Hepatocyte (in vitro differentiated cells): ENCODE data around the gene WNT5B. TPM values are rescaled to one million over a fixed set of nuclear protein-coding genes. Genes with fewer than 3 reads are reported as not detected.

Experiments used
- DNase-seq: peaks from one replicate; pipeline ENCODE4 v3.0.0-alpha.2; 2016; ENCODE audit warnings: low spot score
- H2AFZ ChIP-seq: fragments of 200-600 bp; sonication (generic); 2 replicates; pipeline ENCODE4 v1.6.0; 2016; ENCODE audit warnings: antibody characterized with exemption, mild to moderate bottlenecking
- H3K27ac ChIP-seq: fragments of 200-600 bp; sonication (generic); 2 replicates; pipeline ENCODE4 v1.5.1; 2016; ENCODE audit warnings: mild to moderate bottlenecking
- H3K27me3 ChIP-seq: fragments of 200-600 bp; sonication (generic); 2 replicates; pipeline ENCODE4 v1.6.1; 2016
- H3K36me3 ChIP-seq: fragments of 200-600 bp; sonication (generic); replicated peaks from 2 replicates; pipeline ENCODE4 v1.5.1; 2016; ENCODE audit warnings: low read depth; ENCODE audit not compliant: insufficient read depth
- H3K4me1 ChIP-seq: fragments of 200-600 bp; sonication (generic); 2 replicates; pipeline ENCODE4 v1.5.1; 2016; ENCODE audit warnings: mild to moderate bottlenecking, moderate library complexity; ENCODE audit not compliant: insufficient read depth
- H3K4me2 ChIP-seq: fragments of 200-600 bp; sonication (generic); 2 replicates; pipeline ENCODE4 v1.6.0; 2016
- H3K4me3 ChIP-seq: fragments of 200-600 bp; sonication (generic); 2 replicates; pipeline ENCODE4 v1.5.1; 2016; ENCODE audit warnings: mild to moderate bottlenecking
- H3K79me2 ChIP-seq: fragments of 200-600 bp; sonication (generic); 2 replicates; pipeline ENCODE4 v1.6.0; 2017; ENCODE audit warnings: mild to moderate bottlenecking
- H3K9me2 ChIP-seq: fragments of 200-600 bp; sonication (generic); replicated peaks from 2 replicates; pipeline ENCODE4 v1.6.0; 2017; ENCODE audit warnings: mild to moderate bottlenecking; ENCODE audit not compliant: insufficient read depth
- H3K9me3 ChIP-seq: fragments of 200-600 bp; sonication (generic); 2 replicates; pipeline ENCODE4 v1.5.1; 2016; ENCODE audit warnings: low read depth, mild to moderate bottlenecking
- H4K20me1 ChIP-seq: fragments of 200-600 bp; sonication (generic); 2 replicates; pipeline ENCODE4 v1.6.0; 2016; ENCODE audit warnings: mild to moderate bottlenecking; ENCODE audit not compliant: insufficient read depth, poor library complexity, severe bottlenecking
- EZH2 ChIP-seq: fragments of 200-600 bp; sonication (generic); IDR thresholded peaks from 2 replicates; pipeline ENCODE4 v1.6.1; 2016; ENCODE audit warnings: antibody characterized with exemption, mild to moderate bottlenecking, borderline replicate concordance
- EZH2phosphoT487 ChIP-seq: fragments of 200-600 bp; sonication (generic); IDR thresholded peaks from one replicate; pipeline ENCODE4 v1.6.1; 2018; ENCODE audit warnings: antibody characterized with exemption, mild to moderate bottlenecking, low read depth, moderate library complexity; ENCODE audit not compliant: unreplicated experiment, severe bottlenecking
- WGBS: methylation state at CpG from one replicate; pipeline ENCODE4 v1.1.6; 2016; ENCODE audit warnings: low lambda C conversion rate; ENCODE audit errors: missing lambda C conversion rate; 5-methylcytosine and 5-hydroxymethylcytosine counted together
- polyA plus RNA-seq: library from polyadenylated mRNA; unstranded; fragments of >200 nt; fragmentation: Nextera tagmentation; extraction: Ambion mirVana; gene quantifications from 2 replicates; pipeline ENCODE4 v1.2.1, GENCODE V29; 2016
- total RNA-seq: library from RNA; depleted of rRNA; stranded (reverse); fragments of >200 nt; gene quantifications from 2 replicates; pipeline ENCODE4 v1.2.3, GENCODE V29; 2014
- TF ChIP-seq, protein P1 (sequence below): fragments of 200-600 bp; sonication (generic); IDR thresholded peaks from 2 replicates; pipeline ENCODE4 v1.5.1; 2016; ENCODE audit warnings: antibody characterized with exemption, mild to moderate bottlenecking; ENCODE audit not compliant: poor library complexity

WNT5B gene
- total and polyA plus RNA-seq, 2 experiments from 2014 or later: 16.6 to 35.3 TPM

DNA sequence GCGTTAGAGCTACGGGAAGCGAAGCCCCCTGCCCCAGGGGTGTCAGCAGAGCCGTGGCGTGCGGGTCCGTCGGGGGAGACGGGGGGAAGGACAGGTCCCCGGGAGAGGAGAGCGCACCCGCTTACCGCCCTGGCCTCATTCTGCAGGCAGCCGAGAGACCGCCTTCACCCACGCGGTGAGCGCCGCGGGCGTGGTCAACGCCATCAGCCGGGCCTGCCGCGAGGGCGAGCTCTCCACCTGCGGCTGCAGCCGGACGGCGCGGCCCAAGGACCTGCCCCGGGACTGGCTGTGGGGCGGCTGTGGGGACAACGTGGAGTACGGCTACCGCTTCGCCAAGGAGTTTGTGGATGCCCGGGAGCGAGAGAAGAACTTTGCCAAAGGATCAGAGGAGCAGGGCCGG lies 10.5 kb downstream of the WNT5B start:
- Histone ChIP-seq H2AFZ (no peak overlapping the region), H3K4me1 (peaks cover 10% of the 10 kb centered on the region), H4K20me1 (no peaks in the 10 kb centered on the region), H3K27ac (no peak overlapping the region), H3K4me3 (no peak overlapping the region), H3K9me2 (no peaks in the 10 kb centered on the region), H3K27me3 (no peaks in the 10 kb centered on the region), H3K9me3 (no peaks in the 10 kb centered on the region), H3K4me2 (no peak overlapping the region), H3K79me2 (no peaks in the 10 kb centered on the region), H3K36me3 (no peaks in the 10 kb centered on the region)
- no peak for DNase-seq
- TF ChIP-seq, protein P1, sequence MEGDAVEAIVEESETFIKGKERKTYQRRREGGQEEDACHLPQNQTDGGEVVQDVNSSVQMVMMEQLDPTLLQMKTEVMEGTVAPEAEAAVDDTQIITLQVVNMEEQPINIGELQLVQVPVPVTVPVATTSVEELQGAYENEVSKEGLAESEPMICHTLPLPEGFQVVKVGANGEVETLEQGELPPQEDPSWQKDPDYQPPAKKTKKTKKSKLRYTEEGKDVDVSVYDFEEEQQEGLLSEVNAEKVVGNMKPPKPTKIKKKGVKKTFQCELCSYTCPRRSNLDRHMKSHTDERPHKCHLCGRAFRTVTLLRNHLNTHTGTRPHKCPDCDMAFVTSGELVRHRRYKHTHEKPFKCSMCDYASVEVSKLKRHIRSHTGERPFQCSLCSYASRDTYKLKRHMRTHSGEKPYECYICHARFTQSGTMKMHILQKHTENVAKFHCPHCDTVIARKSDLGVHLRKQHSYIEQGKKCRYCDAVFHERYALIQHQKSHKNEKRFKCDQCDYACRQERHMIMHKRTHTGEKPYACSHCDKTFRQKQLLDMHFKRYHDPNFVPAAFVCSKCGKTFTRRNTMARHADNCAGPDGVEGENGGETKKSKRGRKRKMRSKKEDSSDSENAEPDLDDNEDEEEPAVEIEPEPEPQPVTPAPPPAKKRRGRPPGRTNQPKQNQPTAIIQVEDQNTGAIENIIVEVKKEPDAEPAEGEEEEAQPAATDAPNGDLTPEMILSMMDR: no peak
- TF ChIP-seq EZH2phosphoT487 (no peak), EZH2 (no peak)
- 95% methylated on average over 21 of the region's 40 CpGs for WGBS

DNA sequence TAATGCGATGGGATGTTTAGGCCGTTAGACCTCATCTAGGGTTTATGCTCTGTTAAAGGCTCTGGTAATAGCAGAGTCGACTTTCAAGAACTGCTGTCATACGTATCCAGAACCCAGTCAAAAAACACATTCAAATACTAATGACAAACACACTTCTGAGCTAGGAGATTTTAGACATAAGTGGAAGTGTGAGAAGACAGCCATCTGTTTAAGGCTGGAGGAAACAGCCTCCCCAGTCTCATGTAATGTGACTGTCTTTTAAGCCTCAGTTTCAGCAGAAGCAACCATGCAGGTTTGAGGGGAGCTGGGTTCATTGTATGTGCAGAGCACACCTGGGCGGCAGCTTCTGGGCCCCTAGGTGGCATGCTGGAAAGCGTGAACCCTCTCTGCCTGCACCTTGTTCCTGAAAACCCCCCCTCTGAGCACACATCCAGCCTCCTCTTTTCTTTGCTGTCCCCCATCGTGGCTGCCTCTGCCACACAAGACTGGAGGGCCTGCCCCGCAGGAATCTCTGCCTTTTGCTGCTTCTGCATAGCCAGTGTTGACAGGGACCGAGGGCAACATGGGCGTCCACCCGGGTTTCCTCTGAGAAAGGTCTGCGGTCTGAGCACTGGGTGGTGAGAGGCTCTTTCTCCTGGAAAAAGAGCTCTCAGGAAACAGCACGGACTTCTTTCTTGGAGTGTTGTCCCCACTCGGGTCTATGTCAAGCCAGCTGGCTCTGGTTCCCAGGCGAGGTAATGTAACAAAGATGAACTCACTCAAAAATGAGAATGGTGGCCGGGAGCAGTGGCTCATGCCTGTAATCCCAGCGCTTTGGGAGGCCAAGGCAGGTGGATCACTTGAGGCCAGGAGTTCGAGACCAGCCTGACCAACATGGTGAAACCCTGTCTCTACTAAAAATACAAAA lies 11.6 kb downstream of the WNT5B start:
- H2AFZ ChIP-seq: no peak overlapping the region
- no peaks in the 10 kb centered on the region for H4K20me1 ChIP-seq
- no peak overlapping the region for H3K4me2 ChIP-seq
- H3K27me3 ChIP-seq: no peaks in the 10 kb centered on the region
- H3K36me3 ChIP-seq: no peaks in the 10 kb centered on the region
- H3K4me3 ChIP-seq: no peak overlapping the region
- peaks cover 10% of the 10 kb centered on the region for H3K4me1 ChIP-seq
- no peaks in the 10 kb centered on the region for H3K9me3 ChIP-seq
- no peak overlapping the region for H3K27ac ChIP-seq
- 89% methylated on average over 18 of the region's 18 CpGs for WGBS
- TF ChIP-seq, protein P1: no peak
- TF ChIP-seq EZH2phosphoT487: no peak
- TF ChIP-seq EZH2: no peak
- DNase-seq: no peak
- no peaks in the 10 kb centered on the region for H3K9me2 ChIP-seq
- no peaks in the 10 kb centered on the region for H3K79me2 ChIP-seq

- TF ChIP-seq, protein P1: no peak
- TF ChIP-seq EZH2phosphoT487: no peak
- TF ChIP-seq EZH2: no peak
- Histone ChIP-seq H2AFZ (no peak overlapping the region), H3K27ac (no peak overlapping the region), H3K9me3 (no peaks in the 10 kb centered on the region), H4K20me1 (no peaks in the 10 kb centered on the region), H3K36me3 (no peaks in the 10 kb centered on the region), H3K79me2 (no peaks in the 10 kb centered on the region), H3K4me2 (no peak overlapping the region), H3K27me3 (no peaks in the 10 kb centered on the region), H3K4me3 (no peak overlapping the region), H3K4me1 (peaks cover 10% of the 10 kb centered on the region), H3K9me2 (no peaks in the 10 kb centered on the region)
- DNase-seq: peak; percentile 37
- 39% methylated on average over 7 of the region's 7 CpGs for WGBS
Observed at GRCh38 chr12:1642513-1642912, 13.5 kb downstream of the WNT5B start.
